ENCODE results near the gene SMYD3. TPM values are rescaled to one million over a fixed set of nuclear protein-coding genes. Genes with fewer than 3 reads are reported as not detected.

The SMYD3 gene
- total RNA-seq, 2 experiments from 2014 or later = 22.6 to 24.6 TPM

GRCh38 chr1:246184503-246184902 is 322.6 kb downstream of the SMYD3 start:
- ChIA-PET POLR2A (no interaction called here), CTCF (no interaction called here)
- peaks cover 15% of the 10 kb centered on the region for H3K36me3 Mint-ChIP-seq (ENCODE audit: low read depth)
- no peaks in the 10 kb centered on the region for H3K9me3 Mint-ChIP-seq
- H3K4me1 Mint-ChIP-seq (ENCODE audit: low read depth) = peaks cover 8% of the 10 kb centered on the region
- intact Hi-C loops (cut with micrococcal nuclease) = no loop called here
- no peak for TF ChIP-seq CTCF (IDR thresholded peaks at IDR 0.05)
- DNase-seq = no peak
- no peak for ATAC-seq
- no peak overlapping the region for H3K4me3 Mint-ChIP-seq
- H3K27me3 Mint-ChIP-seq = no peaks in the 10 kb centered on the region
- no peak overlapping the region for H3K27ac Mint-ChIP-seq

- intact Hi-C loops (cut with micrococcal nuclease) = no loop called here
- Mint-ChIP-seq H3K9me3 (no peaks in the 10 kb centered on the region), H3K27me3 (no peaks in the 10 kb centered on the region), H3K4me3 (no peak overlapping the region), H3K4me1 (ENCODE audit: low read depth) (peaks cover 8% of the 10 kb centered on the region), H3K36me3 (ENCODE audit: low read depth) (peaks cover 16% of the 10 kb centered on the region), H3K27ac (no peak overlapping the region)
- POLR2A ChIA-PET = no interaction called here
- CTCF ChIA-PET = no interaction called here
- ATAC-seq = no peak
- DNase-seq = no peak
- TF ChIP-seq CTCF (IDR thresholded peaks at IDR 0.05) = no peak
These were observed 324.8 kb downstream of the SMYD3 start for GRCh38 chr1:246182149-246182851.

- DNase-seq = peak; percentile 5
- no peak for TF ChIP-seq CTCF (IDR thresholded peaks at IDR 0.05)
- H3K4me3 Mint-ChIP-seq = no peak overlapping the region
- no peaks in the 10 kb centered on the region for H3K9me3 Mint-ChIP-seq
- H3K4me1 Mint-ChIP-seq (ENCODE audit: low read depth) = peaks cover 8% of the 10 kb centered on the region
- ChIA-PET POLR2A (no interaction called here), CTCF (no interaction called here)
- intact Hi-C loops (cut with micrococcal nuclease) = no loop called here
- H3K27ac Mint-ChIP-seq = no peak overlapping the region
- ATAC-seq = peak; percentile 47
- no peaks in the 10 kb centered on the region for H3K27me3 Mint-ChIP-seq
- H3K36me3 Mint-ChIP-seq (ENCODE audit: low read depth) = peaks cover 13% of the 10 kb centered on the region
These were observed 325.8 kb downstream of the SMYD3 start for GRCh38 chr1:246181241-246181640.

- no peaks in the 10 kb centered on the region for H3K27me3 Mint-ChIP-seq
- no peak for DNase-seq
- no peak for TF ChIP-seq CTCF (IDR thresholded peaks at IDR 0.05)
- peaks cover 8% of the 10 kb centered on the region for H3K4me1 Mint-ChIP-seq (ENCODE audit: low read depth)
- H3K36me3 Mint-ChIP-seq (ENCODE audit: low read depth) = peaks cover 6% of the 10 kb centered on the region
- POLR2A ChIA-PET = no interaction called here
- CTCF ChIA-PET = no interaction called here
- no peak overlapping the region for H3K27ac Mint-ChIP-seq
- intact Hi-C loops (cut with micrococcal nuclease) = no loop called here
- no peaks in the 10 kb centered on the region for H3K9me3 Mint-ChIP-seq
- H3K4me3 Mint-ChIP-seq = no peak overlapping the region
- no peak for ATAC-seq
These were observed 327.7 kb downstream of the SMYD3 start for GRCh38 chr1:246179401-246179800.

GRCh38 chr1:246178717-246179311 is 328.3 kb downstream of the SMYD3 start:
- DNase-seq (no peak), ATAC-seq (no peak)
- Mint-ChIP-seq H3K9me3 (no peaks in the 10 kb centered on the region), H3K27ac (no peak overlapping the region), H3K4me1 (ENCODE audit: low read depth) (peaks cover 8% of the 10 kb centered on the region), H3K36me3 (ENCODE audit: low read depth) (peaks cover 5% of the 10 kb centered on the region), H3K4me3 (no peak overlapping the region), H3K27me3 (no peaks in the 10 kb centered on the region)
- ChIA-PET POLR2A (no interaction called here), CTCF (no interaction called here)
- no peak for TF ChIP-seq CTCF (IDR thresholded peaks at IDR 0.05)
- intact Hi-C loops (cut with micrococcal nuclease) = no loop called here
